HepG2 (cell line): ENCODE results near the gene HPCAL4. TPM values are rescaled to one million over a fixed set of nuclear protein-coding genes. Genes with fewer than 3 reads are reported as not detected.

Source experiments
- ATAC-seq: fragments of 200-7000 bp; cut with Tn5 transposase; 3 replicates; pipeline ENCODE4 v1.9.1; 2020; ENCODE audit warnings: mild to moderate bottlenecking, moderate library complexity
- BruUV-seq: library from RNA; stranded (reverse); fragments of 400-500 nt; replicated peaks from 2 replicates; lab custom pipeline; 2021; lab: Mats Ljungman, UMichigan
- CTCF ChIA-PET: fragments of 300-600 bp; formaldehyde crosslinking; extraction: SDS; loops from one replicate; lab custom pipeline; 2021; ENCODE audit warnings: low total read pairs, inconsistent platforms, low intra/inter-chr PET ratio; lab: Yijun Ruan, JAX
- POLR2A ChIA-PET: fragments of 350-600 bp; sonication (Branson Sonifier 250); formaldehyde crosslinking; loops from one replicate; lab custom pipeline; 2020; ENCODE audit warnings: antibody characterized with exemption, inconsistent platforms; lab: Yijun Ruan, JAX
- DNase-seq: peaks from one replicate; pipeline ENCODE4 v3.0.0-alpha.2; 2015; ENCODE audit warnings: low spot score
- FAIRE-seq: peaks from 3 replicates; lab custom pipeline; 2011; peaks lifted over from hg19 to GRCh38; lab: Jason Lieb, UNC
- H2AFZ ChIP-seq: one replicate; pipeline ENCODE4 v1.6.1; 2011; ENCODE audit warnings: low read length, inconsistent platforms
- H3K27ac ChIP-seq: fragments of 300-600 bp; 3 replicates; pipeline ENCODE4 v1.8.0; 2011; ENCODE audit warnings: mixed run types, mild to moderate bottlenecking, mixed read lengths, low read length, inconsistent platforms; ENCODE audit not compliant: insufficient read depth; ENCODE audit errors: extremely low read length
- H3K27me3 ChIP-seq, 2 experiments: fragments of 200-600 bp in 1 of 2; 2 replicates in 1 of 2; 3 replicates in 1 of 2; pipeline versions ENCODE4 v1.6.0 to v1.8.0; 2011; ENCODE audit warnings: low read length in 2 of 2, mild to moderate bottlenecking in 2 of 2, moderate library complexity in 2 of 2, inconsistent platforms in 1 of 2; ENCODE audit not compliant: insufficient read depth in 2 of 2, control insufficient read depth in 1 of 2
- H3K36me3 ChIP-seq, 2 experiments: fragments of 200-600 bp in 1 of 2; replicated peaks in 1 of 2; 2 replicates in 1 of 2; 3 replicates in 1 of 2; pipeline versions ENCODE4 v1.5.1 to v1.8.0; 2011; ENCODE audit warnings: low read length in 2 of 2, inconsistent platforms in 1 of 2; ENCODE audit not compliant: insufficient read depth in 2 of 2, control insufficient read depth in 1 of 2
- H3K4me1 ChIP-seq: 2 replicates; pipeline ENCODE4 v1.5.1; 2012; ENCODE audit warnings: low read length, inconsistent platforms; ENCODE audit not compliant: insufficient read depth
- H3K4me2 ChIP-seq: 2 replicates; pipeline ENCODE4 v1.6.0; 2011; ENCODE audit warnings: low read depth, low read length, inconsistent platforms
- H3K4me3 ChIP-seq, 3 experiments: fragments of 200-600 bp in 1 of 3; sonication (generic), shearing (Covaris generic) in 1 of 3; replicated peaks in 1 of 3; 2 replicates each; pipeline ENCODE4 v1.5.1; 2011 to 2016; ENCODE audit warnings: low read length in 3 of 3, inconsistent platforms in 2 of 3, low read depth in 2 of 3, mild to moderate bottlenecking in 2 of 3, control low read depth in 1 of 3, mixed read lengths in 1 of 3; ENCODE audit not compliant: insufficient read depth in 1 of 3
- H3K79me2 ChIP-seq: one replicate; pipeline ENCODE4 v1.6.1; 2011; ENCODE audit warnings: low read length, inconsistent platforms; ENCODE audit not compliant: insufficient read depth
- H3K9ac ChIP-seq: 2 replicates; pipeline ENCODE4 v1.6.0; 2011; ENCODE audit warnings: mild to moderate bottlenecking, low read depth, low read length, inconsistent platforms; ENCODE audit not compliant: insufficient read depth
- H3K9me3 ChIP-seq: 2 replicates; pipeline ENCODE4 v1.5.1; 2012; ENCODE audit warnings: mild to moderate bottlenecking, low read length
- H4K20me1 ChIP-seq: 2 replicates; pipeline ENCODE4 v1.6.0; 2011; ENCODE audit warnings: inconsistent platforms, mild to moderate bottlenecking, low read length, moderate library complexity; ENCODE audit not compliant: insufficient read depth
- FOXK1 ChIP-seq: sonication (generic); formaldehyde crosslinking; IDR thresholded peaks from 2 replicates; pipeline ENCODE4 v1.4.0; 2020; ENCODE audit warnings: low read depth, missing genetic modification reagents, borderline replicate concordance
- KDM6A ChIP-seq: IDR thresholded peaks from 2 replicates; pipeline ENCODE4 v1.6.1; 2016; ENCODE audit warnings: low read depth
- PRMT3 ChIP-seq: sonication (generic); formaldehyde crosslinking; IDR thresholded peaks from 2 replicates; pipeline ENCODE4 v1.8.1; 2022; ENCODE audit warnings: low read depth, mild to moderate bottlenecking, moderate library complexity, missing genetic modification reagents, borderline replicate concordance
- RORA ChIP-seq: sonication (generic); formaldehyde crosslinking; IDR thresholded peaks from 2 replicates; pipeline ENCODE4 v1.5.0; 2020; ENCODE audit warnings: mild to moderate bottlenecking, missing genetic modification reagents, moderate library complexity
- ZNF326 ChIP-seq: sonication (generic); formaldehyde crosslinking; IDR thresholded peaks from 2 replicates; pipeline ENCODE4 v1.4.0; 2020; ENCODE audit warnings: missing genetic modification reagents, borderline replicate concordance
- ZNF34 ChIP-seq: sonication (generic); formaldehyde crosslinking; IDR thresholded peaks from 2 replicates; pipeline ENCODE4 v1.4.0; 2020; ENCODE audit warnings: mild to moderate bottlenecking, missing genetic modification reagents, borderline replicate concordance
- ZNF777 ChIP-seq: sonication (generic); formaldehyde crosslinking; IDR thresholded peaks from 2 replicates; pipeline ENCODE4 v1.4.0; 2020; ENCODE audit warnings: missing genetic modification reagents
- WGBS: methylation state at CpG from one replicate; pipeline ENCODE4 v1.1.6; 2017; ENCODE audit warnings: low lambda C conversion rate; 5-methylcytosine and 5-hydroxymethylcytosine counted together
- in situ Hi-C: cut with HindIII; loops from 2 replicates; pipeline ENCODE4 v1.10.0; 2017; ENCODE audit warnings: low pct_unique_long_range_greater_than_20kb; ENCODE audit not compliant: extremely low pct_ligation_motif_present
- intact Hi-C: fragments of 100-400 bp; cut with micrococcal nuclease; formaldehyde crosslinking; loops from one replicate; pipeline ENCODE4 v1.10.0; 2022; ENCODE audit not compliant: unreplicated experiment
- polyA plus RNA-seq, 8 experiments: library from polyadenylated mRNA; depleted of rRNA in 3 of 8; stranded (reverse) in 7 of 8; unstranded in 1 of 8; fragments of >200 nt; fragmentation: Illumina TruSeq in 4 of 8; extraction: Trizol in 4 of 8; gene quantifications; 2 replicates each; pipeline versions ENCODE4 v1.2.1 to v1.2.3, GENCODE V29; 2011 to 2016; ENCODE audit warnings: low read depth in 4 of 8, missing spikeins in 1 of 8, mixed read lengths in 1 of 8; ENCODE audit not compliant: insufficient read depth in 1 of 8
- total RNA-seq, 5 experiments: library from RNA; depleted of rRNA; stranded (reverse); fragments of >200 nt; fragmentation: Illumina TruSeq; extraction: Trizol; gene quantifications; 2 replicates each; pipeline ENCODE4 v1.2.3, GENCODE V29; 2016; ENCODE audit warnings: low read depth in 1 of 5
- TF ChIP-seq, protein P1 (sequence below): sonication (generic); formaldehyde crosslinking; IDR thresholded peaks from 2 replicates; pipeline ENCODE4 v1.4.0; 2020; ENCODE audit warnings: missing genetic modification reagents, borderline replicate concordance
- TF ChIP-seq, protein P2 (sequence below): sonication (generic); formaldehyde crosslinking; IDR thresholded peaks from 2 replicates; pipeline ENCODE4 v1.4.0; 2020; ENCODE audit warnings: missing genetic modification reagents

HPCAL4 gene
- total and polyA plus RNA-seq, 2 of the 13 experiments (the other 11 are each of a cell fraction or from before 2014, with no cell fraction given): not detected

DNA sequence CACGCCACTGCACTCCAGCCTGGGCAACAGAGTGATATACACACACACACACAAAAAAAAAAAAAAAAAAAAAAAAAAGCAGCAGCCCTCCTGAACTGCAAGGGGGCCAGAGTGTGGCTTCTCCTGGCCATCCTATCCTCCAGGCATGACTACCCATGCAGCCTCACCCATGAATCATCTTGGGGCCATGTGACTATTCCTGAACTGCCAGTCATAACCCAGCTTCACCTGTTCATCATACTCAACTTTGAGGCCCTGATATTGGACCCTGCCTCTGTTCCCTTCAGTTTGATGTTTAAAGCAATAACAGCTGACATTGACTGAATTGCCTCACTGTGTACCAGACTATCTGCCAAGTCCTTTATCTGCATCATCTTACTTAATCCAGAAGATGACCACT is 2.8 kb upstream of the HPCAL4 start:
- no peaks in the 10 kb centered on the region for H4K20me1 ChIP-seq
- peaks cover 11% of the 10 kb centered on the region; the same call in 1 of the 2 replicates for H3K4me1 ChIP-seq
- H3K36me3 ChIP-seq: no peaks in the 10 kb centered on the region
- H3K79me2 ChIP-seq: no peaks in the 10 kb centered on the region
- intact Hi-C loops (no loop called here), in situ Hi-C loops (no loop called here)
- CTCF ChIA-PET: no interaction called here
- ATAC-seq: no peak
- no peak overlapping the region for H3K27ac ChIP-seq
- no peak for DNase-seq
- no peak overlapping the region for H3K4me2 ChIP-seq
- no peak overlapping the region for H2AFZ ChIP-seq
- no peak overlapping the region for H3K9ac ChIP-seq
- 5% methylated on average over 1 of the region's 1 CpG for WGBS
- no peak for FAIRE-seq
- no TSS peak for BruUV-seq
- peaks cover 9 to 44% of the 10 kb centered on the region in 2 experiments; a peak in 4 of 5 replicates for H3K27me3 ChIP-seq
- TF ChIP-seq ZNF34: no peak
- TF ChIP-seq, protein P1, sequence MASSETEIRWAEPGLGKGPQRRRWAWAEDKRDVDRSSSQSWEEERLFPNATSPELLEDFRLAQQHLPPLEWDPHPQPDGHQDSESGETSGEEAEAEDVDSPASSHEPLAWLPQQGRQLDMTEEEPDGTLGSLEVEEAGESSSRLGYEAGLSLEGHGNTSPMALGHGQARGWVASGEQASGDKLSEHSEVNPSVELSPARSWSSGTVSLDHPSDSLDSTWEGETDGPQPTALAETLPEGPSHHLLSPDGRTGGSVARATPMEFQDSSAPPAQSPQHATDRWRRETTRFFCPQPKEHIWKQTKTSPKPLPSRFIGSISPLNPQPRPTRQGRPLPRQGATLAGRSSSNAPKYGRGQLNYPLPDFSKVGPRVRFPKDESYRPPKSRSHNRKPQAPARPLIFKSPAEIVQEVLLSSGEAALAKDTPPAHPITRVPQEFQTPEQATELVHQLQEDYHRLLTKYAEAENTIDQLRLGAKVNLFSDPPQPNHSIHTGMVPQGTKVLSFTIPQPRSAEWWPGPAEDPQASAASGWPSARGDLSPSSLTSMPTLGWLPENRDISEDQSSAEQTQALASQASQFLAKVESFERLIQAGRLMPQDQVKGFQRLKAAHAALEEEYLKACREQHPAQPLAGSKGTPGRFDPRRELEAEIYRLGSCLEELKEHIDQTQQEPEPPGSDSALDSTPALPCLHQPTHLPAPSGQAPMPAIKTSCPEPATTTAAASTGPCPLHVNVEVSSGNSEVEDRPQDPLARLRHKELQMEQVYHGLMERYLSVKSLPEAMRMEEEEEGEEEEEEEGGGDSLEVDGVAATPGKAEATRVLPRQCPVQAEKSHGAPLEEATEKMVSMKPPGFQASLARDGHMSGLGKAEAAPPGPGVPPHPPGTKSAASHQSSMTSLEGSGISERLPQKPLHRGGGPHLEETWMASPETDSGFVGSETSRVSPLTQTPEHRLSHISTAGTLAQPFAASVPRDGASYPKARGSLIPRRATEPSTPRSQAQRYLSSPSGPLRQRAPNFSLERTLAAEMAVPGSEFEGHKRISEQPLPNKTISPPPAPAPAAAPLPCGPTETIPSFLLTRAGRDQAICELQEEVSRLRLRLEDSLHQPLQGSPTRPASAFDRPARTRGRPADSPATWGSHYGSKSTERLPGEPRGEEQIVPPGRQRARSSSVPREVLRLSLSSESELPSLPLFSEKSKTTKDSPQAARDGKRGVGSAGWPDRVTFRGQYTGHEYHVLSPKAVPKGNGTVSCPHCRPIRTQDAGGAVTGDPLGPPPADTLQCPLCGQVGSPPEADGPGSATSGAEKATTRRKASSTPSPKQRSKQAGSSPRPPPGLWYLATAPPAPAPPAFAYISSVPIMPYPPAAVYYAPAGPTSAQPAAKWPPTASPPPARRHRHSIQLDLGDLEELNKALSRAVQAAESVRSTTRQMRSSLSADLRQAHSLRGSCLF: no peak
- no peak for TF ChIP-seq ZNF326 (CRISPR knock-in tag)
- no peak for TF ChIP-seq ZNF777 (CRISPR knock-in tag)
- no peak for TF ChIP-seq KDM6A
- no peak for TF ChIP-seq RORA
- TF ChIP-seq, protein P2, sequence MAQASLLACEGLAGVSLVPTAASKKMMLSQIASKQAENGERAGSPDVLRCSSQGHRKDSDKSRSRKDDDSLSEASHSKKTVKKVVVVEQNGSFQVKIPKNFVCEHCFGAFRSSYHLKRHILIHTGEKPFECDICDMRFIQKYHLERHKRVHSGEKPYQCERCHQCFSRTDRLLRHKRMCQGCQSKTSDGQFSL (CRISPR knock-in tag): no peak
- TF ChIP-seq FOXK1 (CRISPR knock-in tag): no peak
- TF ChIP-seq PRMT3: no peak
- TF ChIP-seq, all 625 proteins: peak for 0
- POLR2A ChIA-PET: no interaction called here
- Histone ChIP-seq H3K9me3 (no peaks in the 10 kb centered on the region), H3K4me3 (no peak overlapping the region)
